C4-2B (cell line): Measurements from ENCODE around the gene PTPRN2.

Experiments
- H3K27ac ChIP-seq: fragments of 450-650 bp; 2 replicates; pipeline ENCODE4 v1.5.1; 2017
- CTCF ChIP-seq: fragments of 450-650 bp; conservative IDR thresholded peaks from 2 replicates; pipeline ENCODE4 v1.5.1; 2017; ENCODE audit warnings: mild to moderate bottlenecking
- ZFX ChIP-seq: fragments of 450-650 bp; IDR thresholded peaks from 2 replicates; pipeline ENCODE4 v1.6.1; 2017

Gene PTPRN2

GRCh38 chr7:158020706-158021095 lies 566.9 kb downstream of the PTPRN2 start:
- H3K27ac ChIP-seq, result no peak overlapping the region
- TF ChIP-seq ZFX (no peak), CTCF (no peak)

GRCh38 chr7:158019726-158020705 lies 567.6 kb downstream of the PTPRN2 start:
- H3K27ac ChIP-seq, result no peak overlapping the region
- TF ChIP-seq CTCF (no peak), ZFX (no peak)

- TF ChIP-seq CTCF, result no peak
- no peak for TF ChIP-seq ZFX
- H3K27ac ChIP-seq, result no peak overlapping the region
Measured at GRCh38 chr7:158018971-158019645, 568.5 kb downstream of the PTPRN2 start.

GRCh38 chr7:158018098-158018762 lies 569.4 kb downstream of the PTPRN2 start:
- TF ChIP-seq CTCF, result no peak
- no peak for TF ChIP-seq ZFX
- H3K27ac ChIP-seq, result no peak overlapping the region

GRCh38 chr7:158017111-158018097 lies 570.2 kb downstream of the PTPRN2 start:
- no peak overlapping the region for H3K27ac ChIP-seq
- no peak for TF ChIP-seq ZFX
- TF ChIP-seq CTCF, result no peak

- no peak for TF ChIP-seq CTCF
- TF ChIP-seq ZFX, result no peak
- no peak overlapping the region for H3K27ac ChIP-seq
Measured at GRCh38 chr7:158016180-158017097, 571.2 kb downstream of the PTPRN2 start.
